HG03521 (cell line): ENCODE results near the gene PPM1L.

Experiments
- ATAC-seq: cut with Tn5 transposase; IDR thresholded peaks from one replicate; pipeline ENCODE4 v1.9.1; 2021; ENCODE audit warnings: mild to moderate bottlenecking, moderate library complexity; ENCODE audit not compliant: unreplicated experiment

Gene PPM1L

GRCh38 chr3:160763073-160763472 is 7.0 kb downstream of the PPM1L start:
- ATAC-seq, result no peak

- ATAC-seq, result no peak
Measured at GRCh38 chr3:160765211-160765610, 9.2 kb downstream of the PPM1L start.

GRCh38 chr3:160768031-160768430 is 12.0 kb downstream of the PPM1L start:
- ATAC-seq, result no peak

- no peak for ATAC-seq
Measured at GRCh38 chr3:160768918-160769317, 12.9 kb downstream of the PPM1L start.

GRCh38 chr3:160771811-160772459 is 15.9 kb downstream of the PPM1L start:
- no peak for ATAC-seq

- no peak for ATAC-seq
Measured at GRCh38 chr3:160773722-160774121, 17.7 kb downstream of the PPM1L start.

GRCh38 chr3:160774172-160774571 is 18.1 kb downstream of the PPM1L start:
- ATAC-seq, result no peak

GRCh38 chr3:160778480-160778879 is 22.4 kb downstream of the PPM1L start:
- no peak for ATAC-seq

GRCh38 chr3:160779040-160779439 is 23.0 kb downstream of the PPM1L start:
- ATAC-seq, result no peak

- no peak for ATAC-seq
Measured at GRCh38 chr3:160780245-160780644, 24.2 kb downstream of the PPM1L start.

GRCh38 chr3:160781402-160781801 is 25.4 kb downstream of the PPM1L start:
- ATAC-seq, result no peak

GRCh38 chr3:160781863-160782262 is 25.8 kb downstream of the PPM1L start:
- no peak for ATAC-seq

- no peak for ATAC-seq
Measured at GRCh38 chr3:160784853-160785252, 28.8 kb downstream of the PPM1L start.

GRCh38 chr3:160790726-160791125 is 34.7 kb downstream of the PPM1L start:
- no peak for ATAC-seq

- no peak for ATAC-seq
Measured at GRCh38 chr3:160792540-160792939, 36.5 kb downstream of the PPM1L start.

- no peak for ATAC-seq
Measured at GRCh38 chr3:160793722-160794252, 37.8 kb downstream of the PPM1L start.

GRCh38 chr3:160796089-160796812 is 40.2 kb downstream of the PPM1L start:
- ATAC-seq, result no peak

GRCh38 chr3:160796813-160797164 is 40.8 kb downstream of the PPM1L start:
- no peak for ATAC-seq

GRCh38 chr3:160797356-160797755 is 41.3 kb downstream of the PPM1L start:
- ATAC-seq, result no peak

- peak; percentile 80 for ATAC-seq
Measured at GRCh38 chr3:160801386-160802118, 45.5 kb downstream of the PPM1L start.

- no peak for ATAC-seq
Measured at GRCh38 chr3:160804762-160805161, 48.7 kb downstream of the PPM1L start.

- no peak for ATAC-seq
Measured at GRCh38 chr3:160806094-160806493, 50.1 kb downstream of the PPM1L start.
